Measurements from ENCODE around the gene ARHGEF19. TPM values are rescaled to one million over a fixed set of nuclear protein-coding genes. Genes with fewer than 3 reads are reported as not detected.

Gene ARHGEF19
- total RNA-seq, 4 donors from 2014 or later = 5.7 to 46.8 (median 10.8) TPM

- Histone ChIP-seq H3K9me3 (no peaks in the 10 kb centered on the region), H3K27me3 (no peaks in the 10 kb centered on the region), H3K36me3 (no peaks in the 10 kb centered on the region), H3K4me1 (peaks cover 2 to 31% (median 19%) of the 10 kb centered on the region in 4 donors), H3K4me3 (no peak overlapping the region), H3K27ac (no peak overlapping the region)
- intact Hi-C loops (cut with DNase I; ENCODE audit: low total_unique reads) (no loop called here), in situ Hi-C loops (cut with MboI; ENCODE audit: low pct_ligation_motif_present in 1 of 4, low pct_unique_long_range_greater_than_20kb in 1 of 4, low sequenced_read_pairs in 3 of 4) (loop anchor here in 1 of 4 donors (5.0 kb wide), 1 partner anchor 110 kb away; no protein-coding TSS in a partner anchor)
- WGBS, 2 donors (ENCODE audit: low coverage in 1 of 2) = 78 to 83% methylated on average over 3 to 6 of the region's 6 CpGs
- TF ChIP-seq POLR2AphosphoS5 (IDR thresholded peaks at IDR 0.05) (no peak), EP300 (IDR thresholded peaks at IDR 0.05; ENCODE audit: low read depth) (no peak), CTCF (IDR thresholded peaks at IDR 0.05) (no peak), POLR2A (IDR thresholded peaks at IDR 0.05) (no peak)
- no peak for DNase-seq
Observed at GRCh38 chr1:16191916-16192546, 20.4 kb downstream of the ARHGEF19 start.

- no peaks in the 10 kb centered on the region for H3K36me3 ChIP-seq
- no peak for TF ChIP-seq POLR2AphosphoS5 (IDR thresholded peaks at IDR 0.05)
- TF ChIP-seq POLR2A (IDR thresholded peaks at IDR 0.05) = no peak
- no peak for TF ChIP-seq EP300 (IDR thresholded peaks at IDR 0.05; ENCODE audit: low read depth)
- no peak for TF ChIP-seq CTCF (IDR thresholded peaks at IDR 0.05)
- no peak overlapping the region for H3K27ac ChIP-seq
- no peak overlapping the region for H3K4me3 ChIP-seq
- in situ Hi-C loops (cut with MboI; ENCODE audit: low pct_ligation_motif_present in 1 of 4, low pct_unique_long_range_greater_than_20kb in 1 of 4, low sequenced_read_pairs in 3 of 4) = loop anchor here in 1 of 4 donors (5.0 kb wide), 1 partner anchor 109 kb away; no protein-coding TSS in a partner anchor
- no peaks in the 10 kb centered on the region for H3K27me3 ChIP-seq
- intact Hi-C loops (cut with DNase I; ENCODE audit: low total_unique reads) = no loop called here
- WGBS, 2 donors (ENCODE audit: low coverage in 1 of 2) = 78 to 80% methylated on average over 1 of the region's 1 CpG
- H3K4me1 ChIP-seq = peaks cover 2 to 31% (median 21%) of the 10 kb centered on the region in 4 donors
- no peak for DNase-seq
- H3K9me3 ChIP-seq = no peaks in the 10 kb centered on the region
Observed at GRCh38 chr1:16191309-16191708, 21.1 kb downstream of the ARHGEF19 start.

- intact Hi-C loops (cut with DNase I; ENCODE audit: low total_unique reads) (no loop called here), in situ Hi-C loops (cut with MboI; ENCODE audit: low pct_ligation_motif_present in 1 of 4, low pct_unique_long_range_greater_than_20kb in 1 of 4, low sequenced_read_pairs in 3 of 4) (loop anchor here in 3 of 4 donors (5.0 kb wide), 2 partner anchors 108 to 113 kb away; no protein-coding TSS in a partner anchor)
Observed at GRCh38 chr1:16189921-16190621, 22.4 kb downstream of the ARHGEF19 start.

More at GRCh38 chr1:16189921-16190621, 22.4 kb downstream of the ARHGEF19 start:
- Histone ChIP-seq H3K9me3 (no peaks in the 10 kb centered on the region), H3K36me3 (no peaks in the 10 kb centered on the region), H3K27me3 (no peaks in the 10 kb centered on the region), H3K4me1 (peaks cover 2 to 31% (median 21%) of the 10 kb centered on the region in 4 donors), H3K27ac (no peak overlapping the region), H3K4me3 (no peak overlapping the region)
- 43 to 45% methylated on average over 1 to 9 of the region's 9 CpGs for WGBS, 2 donors (ENCODE audit: low coverage in 1 of 2)
- TF ChIP-seq POLR2A (IDR thresholded peaks at IDR 0.05) (no peak), POLR2AphosphoS5 (IDR thresholded peaks at IDR 0.05) (no peak), EP300 (IDR thresholded peaks at IDR 0.05; ENCODE audit: low read depth) (no peak), CTCF (IDR thresholded peaks at IDR 0.05) (no peak)
- no peak for DNase-seq

Measured in transverse colon (tissue), 4 donors.